ENCODE measurements around the gene LYZ. TPM values are rescaled to one million over a fixed set of nuclear protein-coding genes. Genes with fewer than 3 reads are reported as not detected.

The LYZ gene
- total RNA-seq, 4 donors from 2014 or later = 83.4 to 760 (median 129) TPM

GRCh38 chr12:69392179-69392928 is 44.2 kb downstream of the LYZ start:
- H3K27ac ChIP-seq = no peak overlapping the region
- no peaks in the 10 kb centered on the region for H3K9me3 ChIP-seq
- no peaks in the 10 kb centered on the region for H3K27me3 ChIP-seq
- TF ChIP-seq CTCF (IDR thresholded peaks at IDR 0.05) (no peak), POLR2A (IDR thresholded peaks at IDR 0.05) (no peak)
- H3K4me1 ChIP-seq = no peaks in the 10 kb centered on the region
- H3K4me3 ChIP-seq = no peak overlapping the region
- H3K36me3 ChIP-seq = peaks cover 0 to 8% (median 0%) of the 10 kb centered on the region in 3 donors
- no peak for DNase-seq

DNA sequence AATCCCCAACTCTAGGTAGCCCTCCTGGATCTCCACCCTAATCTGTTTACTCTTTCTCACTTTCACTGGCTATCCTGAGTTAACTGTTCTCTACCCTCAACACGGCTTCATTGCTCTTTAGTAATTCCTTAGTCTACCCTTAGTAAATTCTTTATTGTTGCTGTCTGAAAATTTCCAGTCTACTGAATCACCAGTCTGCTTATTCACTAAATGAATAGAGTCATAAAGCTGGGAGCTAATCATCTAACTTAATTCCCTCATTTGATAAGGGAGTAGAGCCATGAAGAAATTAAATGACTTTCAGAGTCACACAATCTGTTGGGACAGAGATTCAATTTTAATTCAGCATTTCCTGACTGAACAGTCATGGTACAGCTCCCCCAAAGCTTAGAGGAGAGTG is 47.9 kb downstream of the LYZ start:
- DNase-seq = no peak
- peaks cover 0 to 8% (median 0%) of the 10 kb centered on the region in 3 donors for H3K36me3 ChIP-seq

DNA sequence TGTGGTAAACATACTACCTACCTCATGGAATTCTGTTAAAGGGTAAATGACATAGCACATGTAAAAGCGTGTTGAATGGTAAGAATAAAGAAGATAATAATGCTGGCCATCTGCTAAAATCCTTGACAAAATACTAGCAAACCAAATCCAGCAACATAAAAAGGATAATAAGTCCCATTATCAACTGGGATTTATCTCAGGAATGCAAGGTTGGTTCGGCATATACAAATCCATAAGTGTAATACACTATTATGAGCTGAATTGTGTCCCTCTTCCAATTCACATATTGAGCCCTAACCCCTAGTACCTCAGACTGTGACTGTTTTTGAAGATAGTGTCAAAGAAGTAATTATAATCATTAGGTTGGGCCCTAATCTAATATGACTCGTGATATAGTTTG is 48.8 kb downstream of the LYZ start:
- Histone ChIP-seq H3K27me3 (no peaks in the 10 kb centered on the region), H3K4me3 (no peak overlapping the region), H3K27ac (no peak overlapping the region), H3K4me1 (no peaks in the 10 kb centered on the region), H3K36me3 (no peaks in the 10 kb centered on the region), H3K9me3 (no peaks in the 10 kb centered on the region)
- DNase-seq = no peak
- TF ChIP-seq CTCF (IDR thresholded peaks at IDR 0.05) = no peak

More for the DNA sequence above, 47.9 kb downstream of the LYZ start:
- Histone ChIP-seq H3K9me3 (no peaks in the 10 kb centered on the region), H3K27me3 (no peaks in the 10 kb centered on the region), H3K4me1 (no peaks in the 10 kb centered on the region), H3K27ac (no peak overlapping the region), H3K4me3 (no peak overlapping the region)
- TF ChIP-seq CTCF (IDR thresholded peaks at IDR 0.05) = no peak
- TF ChIP-seq POLR2A (IDR thresholded peaks at IDR 0.05) = no peak

DNA sequence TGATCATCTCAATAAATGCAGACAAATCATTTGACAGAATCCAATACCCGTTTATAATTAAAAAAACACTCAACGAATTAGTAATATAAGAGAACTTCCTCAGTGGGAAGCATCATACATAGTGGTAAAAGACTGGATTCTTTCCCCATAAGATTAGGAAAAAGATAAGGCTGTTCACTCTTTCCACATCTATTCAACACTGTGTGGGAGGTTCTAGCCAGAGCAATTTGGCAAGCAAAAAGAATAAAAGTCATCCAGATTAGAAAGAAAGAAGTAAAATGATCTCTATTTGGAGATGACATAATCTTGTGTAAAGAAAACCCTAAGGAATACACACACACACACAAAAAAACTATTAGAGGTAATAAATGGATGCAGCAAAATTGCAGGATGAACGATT is 49.8 kb downstream of the LYZ start:
- no peak for TF ChIP-seq POLR2A (IDR thresholded peaks at IDR 0.05)
- TF ChIP-seq CTCF (IDR thresholded peaks at IDR 0.05) = no peak
- Histone ChIP-seq H3K36me3 (no peaks in the 10 kb centered on the region), H3K4me1 (no peaks in the 10 kb centered on the region), H3K27ac (no peak overlapping the region), H3K27me3 (no peaks in the 10 kb centered on the region), H3K4me3 (no peak overlapping the region), H3K9me3 (no peaks in the 10 kb centered on the region)
- DNase-seq = no peak

DNA sequence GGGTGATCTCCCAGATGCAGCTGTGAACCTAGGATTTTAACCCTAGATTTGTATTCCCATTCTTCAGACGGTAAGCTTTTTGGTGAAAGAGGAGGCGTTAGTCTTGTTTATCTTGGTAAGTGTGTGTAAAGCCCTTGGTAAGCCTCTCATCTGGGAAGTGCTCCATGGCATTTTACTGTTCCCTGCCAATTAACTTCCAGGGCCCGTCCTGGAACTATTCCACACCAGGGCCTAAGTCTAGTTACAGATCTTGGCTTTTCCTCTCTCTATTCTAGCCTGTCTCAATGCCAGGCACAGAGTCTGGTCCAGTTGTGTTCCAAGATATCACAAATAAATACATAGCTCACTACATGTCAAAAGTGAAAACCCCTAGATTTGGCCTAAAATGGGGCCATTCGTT is 53.8 kb downstream of the LYZ start:
- Histone ChIP-seq H3K27me3 (no peaks in the 10 kb centered on the region), H3K4me3 (no peak overlapping the region), H3K9me3 (no peaks in the 10 kb centered on the region), H3K27ac (no peak overlapping the region), H3K4me1 (no peaks in the 10 kb centered on the region), H3K36me3 (no peaks in the 10 kb centered on the region)
- TF ChIP-seq CTCF (IDR thresholded peaks at IDR 0.05) (no peak), POLR2A (IDR thresholded peaks at IDR 0.05) (no peak)
- no peak for DNase-seq

Small RNAs within 50 kb of the gene (small RNA-seq; reads per million reads assigned to genes)
- gene RN7SL804P = 0 reads per million in 2 donors

Other genes starting within 250 kb of the LYZ start
- 10 to 100 TPM; 25.0 to 41.6 (median 41.3) TPM for gene CPSF6, start 108.8 kb upstream of the LYZ start, total RNA-seq
- gene YEATS4, start 11.4 kb downstream of the LYZ start, total RNA-seq = 10 to 100 TPM in 3 of 4 donors, 1 to 10 TPM in 1; 7.8 to 29.0 (median 14.3) TPM
- gene FRS2, start 122.0 kb downstream of the LYZ start, total RNA-seq = 10 to 100 TPM; 14.6 to 64.4 (median 43.2) TPM
- 10 to 100 TPM; 37.7 to 82.5 (median 59.4) TPM for gene CCT2, start 237.1 kb downstream of the LYZ start, total RNA-seq